T-helper 1 cell treated with Interleukin-12 subunit alpha and Interleukin-12 subunit beta and Interleukin-4 antibody, amounts not matched to agents 30 ng/mL and 1 ng/mL, for 36 hours (primary cell): ENCODE measurements around the gene ABT1. TPM values are rescaled to one million over a fixed set of nuclear protein-coding genes. Genes with fewer than 3 reads are reported as not detected.

ENCODE experiments used
- intact Hi-C: fragments of 100-400 bp; cut with micrococcal nuclease; formaldehyde crosslinking; loops from one replicate; pipeline ENCODE4 v1.15.1; 2024
- total RNA-seq: library from RNA; stranded (reverse); gene quantifications from 2 replicates; pipeline ENCODE4 v1.2.3, GENCODE V29; 2022

ABT1 gene
- total RNA-seq, 1 donor from 2014 or later: 30.3 TPM

- intact Hi-C loops: loop anchor here (5.0 kb wide), 1 partner anchor 1089 kb away; no protein-coding TSS in a partner anchor
Observed at GRCh38 chr6:26598267-26598666, 1.5 kb downstream of the ABT1 start.

GRCh38 chr6:26599134-26599533 lies 2.4 kb downstream of the ABT1 start:
- intact Hi-C loops: loop anchor here (5.0 kb wide), 1 partner anchor 1088 kb away; no protein-coding TSS in a partner anchor

GRCh38 chr6:26599591-26599990 lies 2.8 kb downstream of the ABT1 start:
- intact Hi-C loops: loop anchor here (5.0 kb wide), 1 partner anchor 1088 kb away; no protein-coding TSS in a partner anchor

GRCh38 chr6:26600759-26601158 lies 4.0 kb downstream of the ABT1 start:
- intact Hi-C loops: loop anchor here (10.0 kb wide), 1 partner anchor 354 kb away; no protein-coding TSS in a partner anchor

- intact Hi-C loops: loop anchor here (10.0 kb wide), 1 partner anchor 353 kb away; no protein-coding TSS in a partner anchor
Observed at GRCh38 chr6:26602262-26602661, 5.5 kb downstream of the ABT1 start.

GRCh38 chr6:26604026-26604425 lies 7.3 kb downstream of the ABT1 start:
- intact Hi-C loops: loop anchor here (10.0 kb wide), 1 partner anchor 351 kb away; no protein-coding TSS in a partner anchor

GRCh38 chr6:26604797-26605196 lies 8.0 kb downstream of the ABT1 start:
- intact Hi-C loops: loop anchor here (10.0 kb wide), 1 partner anchor 350 kb away; no protein-coding TSS in a partner anchor

GRCh38 chr6:26607434-26608230 lies 10.9 kb downstream of the ABT1 start:
- intact Hi-C loops: loop anchor here (1.0 to 10.0 kb wide), 5 partner anchors 52 to 551 kb away; partner anchors contain the start of gene ZNF322

GRCh38 chr6:26609463-26609862 lies 12.7 kb downstream of the ABT1 start:
- intact Hi-C loops: loop anchor here (10.0 kb wide), 1 partner anchor 345 kb away; no protein-coding TSS in a partner anchor

- intact Hi-C loops: no loop called here
Observed at GRCh38 chr6:26611599-26611998, 14.8 kb downstream of the ABT1 start.

- intact Hi-C loops: no loop called here
Observed at GRCh38 chr6:26613201-26613600, 16.4 kb downstream of the ABT1 start.

- intact Hi-C loops: no loop called here
Observed at GRCh38 chr6:26613689-26614683, 17.2 kb downstream of the ABT1 start.

- intact Hi-C loops: no loop called here
Observed at GRCh38 chr6:26623339-26623859, 26.6 kb downstream of the ABT1 start.

- intact Hi-C loops: no loop called here
Observed at GRCh38 chr6:26624557-26624956, 27.8 kb downstream of the ABT1 start.

- intact Hi-C loops: no loop called here
Observed at GRCh38 chr6:26627843-26628242, 31.1 kb downstream of the ABT1 start.

- intact Hi-C loops: no loop called here
Observed at GRCh38 chr6:26629359-26629758, 32.6 kb downstream of the ABT1 start.

- intact Hi-C loops: no loop called here
Observed at GRCh38 chr6:26640806-26641205, 44.1 kb downstream of the ABT1 start.

GRCh38 chr6:26646074-26646473 lies 49.3 kb downstream of the ABT1 start:
- intact Hi-C loops: no loop called here
